Endothelial cell of umbilical vein (primary cell): ENCODE data around the gene HMCES. TPM values are rescaled to one million over a fixed set of nuclear protein-coding genes. Genes with fewer than 3 reads are reported as not detected.

Experiments
- BruUV-seq: library from RNA; stranded (reverse); fragments of 400-500 nt; replicated peaks from 2 replicates; lab custom pipeline; 2021; lab: Mats Ljungman, UMichigan
- CTCF ChIA-PET: fragments of 300-600, 350-600 bp; sonication (Branson Sonifier 250); formaldehyde crosslinking; loops from one replicate; lab custom pipeline; 2021; ENCODE audit warnings: antibody characterized with exemption, inconsistent platforms; lab: Charles Lee
- POLR2A ChIA-PET: fragments of 300-600, 350-600 bp; sonication (Branson Sonifier 250); formaldehyde crosslinking; loops from one replicate; lab custom pipeline; 2021; ENCODE audit warnings: antibody characterized with exemption, inconsistent platforms; lab: Charles Lee
- DNase-seq: peaks from one replicate; pipeline ENCODE4 v3.0.0-alpha.2; 2011; ENCODE audit warnings: low read depth, low spot score
- FAIRE-seq: peaks from 2 replicates; lab custom pipeline; 2011; peaks lifted over from hg19 to GRCh38; lab: Jason Lieb, UNC
- H2AFZ ChIP-seq: 2 replicates; pipeline ENCODE4 v1.6.0; 2012; ENCODE audit warnings: low read depth, low read length, control low read depth, inconsistent platforms
- H3K27ac ChIP-seq: 2 replicates; pipeline ENCODE4 v1.5.1; 2011; ENCODE audit warnings: low read depth, mild to moderate bottlenecking, control low read depth, low read length, moderate library complexity; ENCODE audit not compliant: insufficient read depth
- H3K27me3 ChIP-seq, 2 experiments: 2 replicates each; pipeline versions ENCODE4 v1.6.0 to v1.6.1; 2011; ENCODE audit warnings: low read length in 2 of 2, mixed read lengths in 1 of 2; ENCODE audit not compliant: control insufficient read depth in 2 of 2, insufficient read depth in 2 of 2
- H3K36me3 ChIP-seq, 2 experiments: 2 replicates in 1 of 2; 3 replicates in 1 of 2; pipeline ENCODE4 v1.5.1; 2011; ENCODE audit warnings: low read length in 2 of 2, mild to moderate bottlenecking in 1 of 2, moderate library complexity in 1 of 2; ENCODE audit not compliant: control insufficient read depth in 2 of 2, insufficient read depth in 2 of 2; ENCODE audit errors: extremely low read depth in 1 of 2
- H3K4me1 ChIP-seq: 3 replicates; pipeline ENCODE4 v1.5.1; 2011; ENCODE audit warnings: mild to moderate bottlenecking, low read length; ENCODE audit not compliant: control insufficient read depth, insufficient read depth; ENCODE audit errors: extremely low read depth
- H3K4me2 ChIP-seq: 2 replicates; pipeline ENCODE4 v1.6.1; 2011; ENCODE audit warnings: low read length, control low read depth, mixed read lengths; ENCODE audit not compliant: insufficient read depth
- H3K4me3 ChIP-seq, 3 experiments: fragments of 200-600 bp in 1 of 3; sonication (generic), shearing (Covaris generic) in 1 of 3; replicated peaks in 1 of 3; 2 replicates each; pipeline ENCODE4 v1.5.1; 2011 to 2016; ENCODE audit warnings: control low read depth in 3 of 3, low read length in 3 of 3, mild to moderate bottlenecking in 2 of 3, inconsistent platforms in 1 of 3, low read depth in 1 of 3, moderate library complexity in 1 of 3; ENCODE audit not compliant: insufficient read depth in 1 of 3
- H3K79me2 ChIP-seq: 2 replicates; pipeline ENCODE4 v1.6.0; 2012; ENCODE audit warnings: low read length, inconsistent platforms; ENCODE audit not compliant: control insufficient read depth, insufficient read depth
- H3K9ac ChIP-seq: replicated peaks from 2 replicates; pipeline ENCODE3; 2011; ENCODE audit warnings: low read length, control low read depth; ENCODE audit not compliant: insufficient read depth; ENCODE audit errors: extremely low read depth
- H3K9me1 ChIP-seq: replicated peaks from 3 replicates; pipeline ENCODE4 v1.6.0; 2011; ENCODE audit warnings: mild to moderate bottlenecking, low read length; ENCODE audit not compliant: control insufficient read depth, insufficient read depth; ENCODE audit errors: extremely low read depth
- H3K9me3 ChIP-seq: replicated peaks from 2 replicates; pipeline ENCODE4 v1.5.1; 2012; ENCODE audit warnings: low read length, inconsistent platforms; ENCODE audit not compliant: control insufficient read depth, insufficient read depth
- H4K20me1 ChIP-seq: replicated peaks from 2 replicates; pipeline ENCODE3; 2011; ENCODE audit warnings: mild to moderate bottlenecking, low read length; ENCODE audit not compliant: control insufficient read depth, insufficient read depth; ENCODE audit errors: extremely low read depth
- EZH2 ChIP-seq: IDR thresholded peaks from 2 replicates; pipeline ENCODE4 v1.6.1; 2012; ENCODE audit warnings: borderline replicate concordance, low read depth, mild to moderate bottlenecking, moderate library complexity, low read length, inconsistent platforms; ENCODE audit not compliant: severe bottlenecking
- FOS ChIP-seq: IDR thresholded peaks from 2 replicates; pipeline ENCODE4 v1.6.1; 2011; ENCODE audit warnings: mild to moderate bottlenecking, low read length, moderate library complexity, borderline replicate concordance; ENCODE audit not compliant: insufficient read depth
- GATA2 ChIP-seq: IDR thresholded peaks from 2 replicates; pipeline ENCODE4 v1.7.0; 2011; ENCODE audit warnings: low read depth, mild to moderate bottlenecking, moderate library complexity, mixed read lengths, low read length; ENCODE audit not compliant: insufficient read length, insufficient read depth
- JUN ChIP-seq: IDR thresholded peaks from 2 replicates; pipeline ENCODE4 v1.6.1; 2011; ENCODE audit warnings: borderline replicate concordance, low read depth; ENCODE audit not compliant: insufficient read length, insufficient read depth
- MYC ChIP-seq: IDR thresholded peaks from one replicate; pipeline ENCODE4 v1.6.1; 2011; ENCODE audit warnings: mild to moderate bottlenecking, low read depth, low read length
- POLR2A ChIP-seq: IDR thresholded peaks from 2 replicates; pipeline ENCODE4 v1.6.1; 2012; ENCODE audit warnings: low read depth, mild to moderate bottlenecking, control low read depth, low read length
- POLR2AphosphoS5 ChIP-seq: IDR thresholded peaks from 2 replicates; pipeline ENCODE4 v1.6.1; 2012; ENCODE audit warnings: low read depth, mild to moderate bottlenecking, control low read depth, low read length, moderate library complexity; ENCODE audit not compliant: insufficient read depth
- dilution Hi-C: fragments of 300-500 bp; cut with MboI; formaldehyde crosslinking; loops from one replicate; pipeline ENCODE4 v1.15.0; 2019; ENCODE audit warnings: low sequenced_read_pairs; ENCODE audit not compliant: extremely low pct_ligation_motif_present
- intact Hi-C: fragments of 100-400 bp; cut with micrococcal nuclease; formaldehyde crosslinking; loops from one replicate; pipeline ENCODE4 v1.10.0; 2022
- polyA plus RNA-seq, 4 experiments: library from polyadenylated mRNA; depleted of rRNA in 3 of 4; stranded (reverse) in 3 of 4; unstranded in 1 of 4; fragments of >200 nt; gene quantifications; 2 replicates each; pipeline versions ENCODE4 v1.2.1 to v1.2.3, GENCODE V29; 2011 to 2012; ENCODE audit warnings: missing spikeins in 1 of 4
- total RNA-seq: library from RNA; stranded (reverse); gene quantifications from 2 replicates; pipeline ENCODE4 v1.2.3, GENCODE V29; 2021
- TF ChIP-seq, protein P1 (sequence below), 2 donors: IDR thresholded peaks; 1 replicate in 1 of 2; 2 replicates in 1 of 2; pipeline ENCODE4 v1.5.1; 2011; ENCODE audit warnings: low read length in 2 of 2, mild to moderate bottlenecking in 2 of 2, moderate library complexity in 2 of 2, control low read depth in 1 of 2, inconsistent platforms in 1 of 2, low read depth in 1 of 2; ENCODE audit not compliant: insufficient read depth in 1 of 2; ENCODE audit errors: extremely low read depth in 1 of 2
- TF ChIP-seq, protein P2 (sequence below): IDR thresholded peaks from 2 replicates; pipeline ENCODE4 v1.6.1; 2011; ENCODE audit not compliant: insufficient read depth, insufficient read length

HMCES gene
- total and polyA plus RNA-seq, 2 donors (not counting 3 experiments of a cell fraction or from before 2014, with no cell fraction given) = 30.6 to 40.8 TPM

DNA sequence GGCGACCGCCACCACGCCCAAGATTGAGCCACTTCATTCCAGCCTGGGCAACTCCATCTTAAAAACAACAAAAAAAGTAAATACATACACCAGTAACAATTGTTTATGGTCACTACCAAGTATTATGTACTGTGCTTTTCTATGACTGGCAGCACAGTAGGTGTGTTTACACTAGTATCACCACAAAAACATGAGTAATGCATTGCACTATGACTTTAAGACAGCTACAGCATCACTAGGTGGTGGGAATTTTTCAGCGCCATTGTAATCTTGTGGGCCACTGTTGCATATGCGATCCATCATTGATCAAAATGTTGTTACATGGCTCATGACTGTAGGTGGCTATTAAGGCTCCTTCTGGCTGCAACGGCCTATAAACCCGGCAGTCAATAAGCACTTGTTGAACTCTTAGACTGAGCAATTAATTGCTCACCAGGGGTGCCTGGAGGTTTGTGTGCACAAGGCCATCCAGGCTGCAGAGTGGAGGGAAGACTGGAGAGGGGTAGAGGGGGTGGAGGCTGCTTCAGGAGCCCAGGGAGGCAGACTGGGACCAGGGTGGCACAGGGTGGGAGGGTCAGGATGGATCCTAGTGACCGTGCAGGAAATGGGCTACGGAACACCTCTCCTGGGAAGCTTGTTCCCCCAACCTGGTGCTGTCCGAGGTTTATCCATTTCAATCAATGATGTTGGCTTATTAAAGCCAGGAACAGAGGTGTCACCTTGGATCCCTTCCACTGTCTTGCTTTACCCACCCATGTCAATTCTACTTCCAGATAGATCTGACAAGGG lies 47.1 kb upstream of the HMCES start:
- dilution Hi-C loops (no loop called here), intact Hi-C loops (no loop called here)
- FAIRE-seq (no peak), DNase-seq (no peak)
- Histone ChIP-seq H3K9ac (no peak overlapping the region), H3K4me1 (peaks cover 27% of the 10 kb centered on the region), H3K27me3 (no peaks in the 10 kb centered on the region), H4K20me1 (no peaks in the 10 kb centered on the region), H3K4me3 (no peak overlapping the region), H3K4me2 (no peak overlapping the region), H3K36me3 (no peaks in the 10 kb centered on the region), H3K79me2 (no peaks in the 10 kb centered on the region), H3K9me1 (no peaks in the 10 kb centered on the region), H3K9me3 (no peaks in the 10 kb centered on the region), H2AFZ (no peak overlapping the region), H3K27ac (no peak overlapping the region)
- POLR2A ChIA-PET = no interaction called here
- CTCF ChIA-PET = interaction anchor here (1.2 to 1.6 kb wide), 2 partner anchors 14 to 262 kb away, joined by 6 to 15 read pairs; no protein-coding TSS in a partner anchor
- no TSS peak for BruUV-seq
- TF ChIP-seq EZH2 = no peak
- no peak for TF ChIP-seq POLR2AphosphoS5
- TF ChIP-seq JUN = no peak
- TF ChIP-seq, protein P1, sequence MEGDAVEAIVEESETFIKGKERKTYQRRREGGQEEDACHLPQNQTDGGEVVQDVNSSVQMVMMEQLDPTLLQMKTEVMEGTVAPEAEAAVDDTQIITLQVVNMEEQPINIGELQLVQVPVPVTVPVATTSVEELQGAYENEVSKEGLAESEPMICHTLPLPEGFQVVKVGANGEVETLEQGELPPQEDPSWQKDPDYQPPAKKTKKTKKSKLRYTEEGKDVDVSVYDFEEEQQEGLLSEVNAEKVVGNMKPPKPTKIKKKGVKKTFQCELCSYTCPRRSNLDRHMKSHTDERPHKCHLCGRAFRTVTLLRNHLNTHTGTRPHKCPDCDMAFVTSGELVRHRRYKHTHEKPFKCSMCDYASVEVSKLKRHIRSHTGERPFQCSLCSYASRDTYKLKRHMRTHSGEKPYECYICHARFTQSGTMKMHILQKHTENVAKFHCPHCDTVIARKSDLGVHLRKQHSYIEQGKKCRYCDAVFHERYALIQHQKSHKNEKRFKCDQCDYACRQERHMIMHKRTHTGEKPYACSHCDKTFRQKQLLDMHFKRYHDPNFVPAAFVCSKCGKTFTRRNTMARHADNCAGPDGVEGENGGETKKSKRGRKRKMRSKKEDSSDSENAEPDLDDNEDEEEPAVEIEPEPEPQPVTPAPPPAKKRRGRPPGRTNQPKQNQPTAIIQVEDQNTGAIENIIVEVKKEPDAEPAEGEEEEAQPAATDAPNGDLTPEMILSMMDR (IDR thresholded peaks at IDR 0.05; ENCODE audit: extremely low read depth in 1 of 2, insufficient read depth in 1 of 2, low read depth in 1 of 2, low read length in 2 of 2) = no peak
- TF ChIP-seq GATA2 = no peak
- TF ChIP-seq MYC = no peak
- TF ChIP-seq, protein P2, sequence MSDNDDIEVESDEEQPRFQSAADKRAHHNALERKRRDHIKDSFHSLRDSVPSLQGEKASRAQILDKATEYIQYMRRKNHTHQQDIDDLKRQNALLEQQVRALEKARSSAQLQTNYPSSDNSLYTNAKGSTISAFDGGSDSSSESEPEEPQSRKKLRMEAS = no peak
- no peak for TF ChIP-seq POLR2A
- TF ChIP-seq FOS = no peak
